Measurements from ENCODE around the gene SGCA.

Gene SGCA

DNA sequence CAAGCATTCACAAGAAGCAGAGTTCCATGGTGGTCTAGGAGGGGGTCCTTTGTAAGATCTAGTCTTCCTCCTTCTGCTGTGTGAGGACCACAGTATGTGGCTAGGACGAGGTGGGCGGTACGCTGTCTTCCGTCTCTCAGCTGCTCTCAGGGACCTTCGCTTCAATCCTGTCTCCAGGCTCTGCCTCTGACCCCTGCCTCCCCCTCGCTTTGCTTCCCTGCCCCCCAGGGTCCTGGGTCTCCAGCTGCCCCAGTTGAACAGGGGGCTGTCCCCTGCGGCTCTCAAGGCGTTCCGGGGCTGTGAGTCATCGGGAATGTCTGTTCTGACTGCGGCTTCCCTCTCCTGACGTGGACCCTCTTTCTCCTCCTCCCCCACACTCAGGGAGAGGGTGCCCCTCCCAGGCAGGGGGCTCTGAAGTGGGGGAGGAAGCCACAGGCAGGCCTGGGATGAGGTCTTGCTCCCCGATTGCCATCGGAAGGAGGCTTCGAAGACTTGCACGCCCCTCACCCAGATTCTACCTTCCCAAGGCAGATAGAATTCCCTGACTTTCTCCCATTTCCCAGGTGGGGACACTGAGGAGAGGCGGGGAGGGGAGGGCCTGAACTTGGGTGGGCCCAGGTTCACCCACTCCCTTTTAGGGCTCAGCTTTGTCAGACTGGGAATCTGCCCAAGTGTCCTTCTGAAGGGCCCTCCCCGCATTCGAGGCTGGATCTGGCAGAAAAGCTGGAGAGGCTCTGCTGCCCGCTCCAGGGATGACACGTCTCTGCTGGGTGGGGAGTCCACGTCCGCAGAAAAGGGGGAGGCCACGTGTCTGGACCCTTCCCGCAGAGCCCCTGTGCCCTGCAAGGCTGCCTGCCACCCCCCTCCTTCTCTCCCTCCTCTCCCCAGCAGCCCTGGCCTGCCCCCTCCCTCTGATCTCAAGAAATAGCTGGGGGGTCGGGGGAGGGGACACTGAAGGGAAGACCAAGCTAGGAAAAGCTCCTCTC lies 44.7 kb downstream of the SGCA start:
- no peak for DNase-seq

DNA sequence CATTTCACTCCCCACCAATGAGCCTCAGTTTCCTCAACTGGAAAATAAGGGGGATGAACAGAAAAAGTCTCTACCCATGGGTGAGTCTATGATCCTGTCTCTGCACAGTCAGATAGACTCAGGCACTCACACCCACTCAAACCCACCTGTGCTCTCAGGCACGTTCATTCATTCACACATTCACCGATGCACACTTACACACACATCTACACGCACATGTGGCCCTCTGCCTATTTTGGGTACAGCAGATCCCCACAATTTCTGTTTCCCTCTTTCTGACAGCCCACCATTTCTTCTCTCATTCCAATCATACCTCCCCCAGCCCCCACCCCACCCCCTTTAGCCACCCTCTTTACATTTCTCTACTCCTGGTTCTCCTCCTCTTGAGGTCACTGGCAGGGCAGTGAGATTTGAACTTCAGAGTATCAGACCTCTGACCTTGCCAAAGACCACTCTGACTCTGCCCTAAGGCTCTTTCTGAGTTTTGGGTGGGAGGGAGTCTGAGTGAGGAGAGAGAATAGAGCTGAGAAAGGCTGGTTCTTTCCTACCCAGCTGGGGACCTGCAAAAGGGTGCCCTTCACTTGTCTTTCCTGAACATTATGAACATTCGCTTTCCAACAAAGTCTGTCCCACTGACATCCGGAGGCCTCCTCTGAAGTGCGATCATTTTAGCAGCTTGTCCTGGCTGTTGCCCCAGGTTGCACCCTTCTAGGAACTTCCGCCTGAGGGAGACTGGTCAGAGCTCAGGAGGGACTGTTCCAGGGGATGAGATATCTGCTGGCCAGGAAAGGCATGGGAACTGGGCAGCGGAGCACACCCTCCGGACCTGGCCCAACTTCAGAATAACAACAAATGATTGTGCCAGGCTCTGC lies 45.7 kb downstream of the SGCA start:
- DNase-seq: no peak

DNA sequence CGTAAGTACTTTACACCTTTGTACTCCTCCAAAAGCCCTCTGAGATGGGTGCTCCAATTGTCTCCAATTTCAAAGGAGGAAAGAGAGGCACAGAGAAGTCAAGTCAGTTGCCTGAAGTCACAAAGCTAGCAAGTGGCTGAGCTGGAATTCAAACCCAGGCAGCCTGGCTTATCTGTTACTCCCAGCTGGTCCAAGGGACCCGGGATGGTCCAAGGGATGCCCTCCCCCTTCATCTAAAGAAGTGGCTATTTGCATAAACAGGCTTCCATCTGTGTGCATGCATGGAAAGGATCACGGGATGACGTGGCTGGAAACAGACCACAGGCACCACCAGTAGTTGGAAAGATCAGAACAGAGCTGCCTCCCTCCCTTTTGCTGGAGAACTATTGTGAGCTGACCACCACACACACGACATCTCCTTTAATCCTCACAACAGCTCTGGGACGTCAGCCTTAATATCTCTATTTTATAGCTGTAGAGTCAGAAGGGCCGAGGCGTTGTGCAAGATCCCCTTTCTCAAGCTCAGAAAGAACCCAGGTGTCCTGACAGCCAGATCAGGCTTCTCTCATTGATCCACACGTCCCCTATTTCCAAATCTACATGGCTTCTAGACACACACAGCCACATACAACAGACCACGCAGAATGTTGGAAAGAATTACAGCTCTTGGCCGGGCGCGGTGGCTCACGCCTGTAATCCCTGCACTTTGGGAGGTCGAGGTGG lies 46.5 kb downstream of the SGCA start:
- DNase-seq: no peak

DNA sequence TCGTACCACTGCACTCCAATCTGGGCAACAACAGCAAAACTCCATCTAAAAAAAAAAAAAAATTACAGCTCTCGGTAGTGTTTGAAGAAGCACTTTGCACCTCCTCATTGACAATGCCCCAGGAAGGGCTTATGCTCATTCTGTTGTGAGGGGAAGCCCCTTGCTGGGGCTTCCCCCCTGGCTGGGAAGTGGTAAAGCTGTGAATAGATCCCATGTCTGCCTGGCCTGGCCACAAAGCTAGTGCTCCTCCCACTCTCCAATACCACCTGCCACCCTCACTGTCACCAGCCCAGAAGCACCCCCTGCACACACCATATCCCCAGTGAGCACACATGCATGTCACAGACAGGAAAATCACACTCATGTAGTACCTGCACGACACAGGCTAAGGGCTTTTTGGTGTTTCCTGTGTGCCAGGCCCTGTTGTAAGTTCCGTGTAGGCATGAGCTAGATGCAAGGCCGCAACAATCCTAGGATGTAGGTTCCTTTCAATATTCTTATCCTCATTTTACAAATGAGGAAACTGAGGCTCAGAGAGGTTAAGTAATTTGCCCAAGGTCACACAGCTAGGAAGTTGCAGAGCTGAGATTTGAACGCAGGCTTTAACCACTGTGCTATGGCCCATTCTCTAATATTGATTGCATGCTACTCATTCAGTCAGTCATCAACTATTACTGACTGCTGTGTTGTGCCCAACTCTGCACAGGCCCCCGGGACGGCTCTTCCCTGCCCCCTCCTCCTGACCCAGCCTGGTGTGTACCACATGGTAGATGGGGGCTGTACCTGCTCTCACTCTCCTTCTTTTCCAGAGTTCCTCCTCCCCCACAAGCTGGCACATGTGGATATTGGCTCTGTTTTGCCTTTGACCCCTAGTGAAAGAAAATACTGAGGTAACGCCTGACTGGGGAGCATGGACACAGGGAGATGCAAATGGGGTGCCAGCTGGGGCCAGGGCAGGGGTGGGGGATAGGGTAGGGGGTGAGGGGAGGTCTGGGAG lies 47.5 kb downstream of the SGCA start:
- peak; percentile 10 for DNase-seq

DNA sequence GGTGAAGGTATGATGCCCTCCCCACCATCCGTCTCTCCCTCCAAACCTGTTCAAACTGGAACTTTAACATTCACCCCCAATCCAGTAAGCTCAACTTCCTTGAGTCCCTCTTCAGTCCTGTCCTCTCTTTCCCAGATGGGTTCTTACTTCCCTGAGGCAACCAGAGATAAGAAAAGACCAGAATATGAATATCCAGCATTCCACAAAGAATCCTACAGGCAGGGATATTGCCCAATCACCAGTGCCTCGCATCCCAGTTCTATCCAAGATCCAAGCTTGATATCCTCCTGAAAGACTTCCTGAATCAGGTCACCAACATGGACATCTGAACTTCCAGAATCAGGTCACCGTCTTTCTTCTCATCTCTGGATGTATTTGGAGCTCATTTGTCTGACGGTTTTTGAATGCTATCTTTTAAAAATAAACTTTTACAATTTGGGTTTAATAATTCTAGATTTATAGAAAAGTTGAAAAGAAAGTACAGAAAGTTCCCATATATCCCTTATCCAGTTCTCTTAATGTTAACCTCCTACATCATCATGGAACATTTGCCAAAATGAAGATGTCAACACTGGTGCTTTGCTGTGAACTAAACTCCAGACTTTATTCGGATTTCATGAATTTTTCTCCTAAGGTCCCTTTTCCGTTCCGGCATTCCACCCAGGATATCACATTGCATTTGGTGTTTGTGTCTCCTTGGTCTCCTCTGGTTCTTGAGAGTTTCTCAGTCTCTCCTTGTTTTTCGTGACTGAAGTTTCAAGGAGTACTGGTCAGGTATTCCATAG lies 49.4 kb downstream of the SGCA start:
- DNase-seq: no peak

DNA sequence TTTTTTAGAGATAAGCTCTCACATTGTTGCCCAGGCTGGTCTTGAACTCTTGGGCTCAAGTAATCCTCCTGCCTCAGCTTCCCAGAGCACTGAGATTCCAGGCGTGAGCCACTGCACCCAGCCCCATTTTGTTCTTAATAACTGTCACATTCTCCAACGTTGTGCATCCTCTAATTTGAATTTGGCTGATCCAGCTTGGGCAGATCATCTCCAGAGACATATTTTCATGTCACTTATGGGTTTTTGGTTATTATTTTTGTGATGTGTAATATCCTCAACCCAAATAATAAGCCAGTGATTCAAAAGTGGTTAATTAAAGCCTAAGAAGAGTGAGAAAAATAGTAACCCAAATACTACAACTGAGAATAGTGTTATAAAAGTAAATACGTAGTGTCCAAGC lies 51.8 kb downstream of the SGCA start:
- no peak for DNase-seq

DNA sequence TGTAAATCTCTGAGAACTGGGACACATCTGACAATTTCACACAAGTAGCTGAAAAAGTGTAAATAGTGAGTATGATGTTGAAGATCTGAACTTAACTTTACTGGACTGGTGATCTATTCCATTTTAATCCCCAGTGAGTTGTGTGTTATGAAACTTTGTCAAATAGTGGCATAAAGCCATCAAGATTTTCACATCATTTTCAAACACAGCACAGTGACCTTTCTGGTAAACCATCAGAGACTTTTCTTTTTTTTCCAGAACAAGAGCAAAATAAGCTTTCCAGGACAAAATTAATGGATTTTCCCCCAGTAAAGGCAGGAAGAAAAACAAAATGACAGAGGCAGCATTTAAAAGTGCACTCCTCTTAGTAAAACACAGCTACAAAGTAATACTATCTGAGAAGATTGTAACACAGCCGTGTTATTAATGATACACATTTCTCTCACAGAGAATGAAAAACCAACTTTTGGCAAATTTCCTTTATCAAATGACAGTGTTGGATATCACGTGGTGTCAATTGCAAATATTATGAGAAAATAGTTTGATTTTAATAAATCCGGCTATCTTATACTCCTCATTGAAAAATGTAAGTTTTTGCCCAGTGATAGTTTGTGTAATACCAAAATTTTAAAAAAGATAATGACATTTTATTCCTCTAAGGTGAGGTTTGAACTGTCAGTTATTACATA lies 52.4 kb downstream of the SGCA start:
- DNase-seq: no peak

DNA sequence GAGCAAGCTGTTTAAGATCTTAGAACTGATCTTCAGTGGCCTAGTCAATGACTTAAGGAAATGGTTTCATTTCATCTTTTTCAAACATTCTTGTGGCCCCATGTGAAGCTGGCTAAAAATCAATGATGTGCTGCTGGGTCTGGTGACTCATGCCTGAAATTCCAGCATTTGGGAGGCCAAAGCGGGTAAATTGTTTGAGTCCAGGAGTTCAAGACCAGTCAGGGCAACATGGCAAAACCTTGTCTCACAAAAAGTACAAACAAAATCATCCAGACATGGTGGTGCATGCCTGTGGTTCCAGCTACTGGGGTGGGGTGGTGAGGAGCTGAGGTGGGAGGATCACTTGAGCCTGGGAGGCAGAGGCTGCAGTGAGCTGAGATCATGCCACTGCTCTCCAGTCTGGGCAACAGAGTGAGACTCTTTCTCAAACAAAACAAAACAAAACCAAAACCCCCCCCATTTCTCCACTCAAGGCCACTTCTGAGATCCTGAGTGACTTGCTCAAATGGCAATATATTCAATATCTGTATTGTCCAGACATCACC lies 53.0 kb downstream of the SGCA start:
- no peak for DNase-seq

DNA sequence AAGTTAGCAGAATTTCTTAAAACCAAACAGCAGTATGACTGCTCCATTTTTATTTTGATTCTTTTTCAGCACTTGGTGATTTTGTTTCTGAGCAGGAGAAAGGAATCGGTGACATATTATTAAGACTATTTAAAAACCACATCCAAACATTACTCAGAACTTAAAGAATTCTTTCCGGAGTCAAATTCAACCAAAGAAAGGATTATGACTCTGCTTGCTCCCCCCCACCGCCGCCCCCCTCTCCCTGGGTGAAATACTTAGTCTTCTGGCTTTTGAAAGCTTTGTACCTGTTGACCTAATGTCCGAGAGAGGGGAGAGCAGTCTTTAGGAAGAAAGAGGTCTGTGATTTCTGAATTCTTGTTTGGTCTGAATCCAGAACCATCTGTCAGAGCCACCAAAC lies 53.5 kb downstream of the SGCA start:
- no peak for DNase-seq

DNA sequence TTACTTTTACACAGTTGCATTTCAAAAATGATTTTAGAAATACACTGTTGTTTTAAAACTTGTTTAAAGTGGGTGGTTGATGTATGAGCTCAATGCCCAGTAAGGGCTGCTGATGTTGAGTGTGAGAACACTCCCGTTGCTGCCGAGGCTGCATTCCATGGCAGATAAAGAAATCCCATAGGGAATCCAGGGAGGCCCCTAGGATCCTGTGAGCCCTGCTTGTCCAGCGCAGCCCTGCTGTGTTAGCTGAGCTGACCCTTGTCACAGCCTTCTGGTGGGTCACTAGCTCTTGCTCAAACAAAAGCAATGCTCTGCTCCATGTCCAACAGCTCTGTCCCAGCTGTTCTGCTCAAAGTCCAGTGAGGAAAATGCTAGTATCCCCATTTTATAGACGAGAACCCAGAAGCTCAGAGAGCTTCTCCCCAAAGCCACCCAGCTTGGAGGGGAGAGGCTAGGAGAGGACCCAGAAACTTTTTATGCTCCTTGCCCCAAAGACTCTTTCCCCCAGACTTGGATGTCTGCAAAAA lies 54.2 kb downstream of the SGCA start:
- no peak for DNase-seq

DNA sequence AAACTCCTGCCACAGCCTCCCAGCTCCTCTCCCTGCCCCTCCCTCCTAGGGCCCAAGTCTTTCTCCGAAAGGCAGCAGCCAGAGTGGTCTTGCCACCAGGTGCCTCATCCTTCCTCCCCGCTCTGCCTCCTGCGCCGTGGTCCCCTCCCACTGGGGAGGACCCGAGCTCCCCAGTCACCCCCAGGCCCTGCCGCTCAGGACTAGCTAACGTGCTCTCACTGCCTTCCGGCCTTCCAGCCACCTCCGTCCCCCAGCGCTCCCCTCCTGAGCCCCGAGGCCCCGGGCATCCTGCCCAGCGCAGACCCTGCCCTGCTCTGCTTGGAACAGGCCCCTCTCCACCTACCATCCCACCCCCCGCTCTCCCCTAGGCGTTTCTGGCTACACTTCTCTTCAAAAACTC lies 55.0 kb downstream of the SGCA start:
- no peak for DNase-seq

DNA sequence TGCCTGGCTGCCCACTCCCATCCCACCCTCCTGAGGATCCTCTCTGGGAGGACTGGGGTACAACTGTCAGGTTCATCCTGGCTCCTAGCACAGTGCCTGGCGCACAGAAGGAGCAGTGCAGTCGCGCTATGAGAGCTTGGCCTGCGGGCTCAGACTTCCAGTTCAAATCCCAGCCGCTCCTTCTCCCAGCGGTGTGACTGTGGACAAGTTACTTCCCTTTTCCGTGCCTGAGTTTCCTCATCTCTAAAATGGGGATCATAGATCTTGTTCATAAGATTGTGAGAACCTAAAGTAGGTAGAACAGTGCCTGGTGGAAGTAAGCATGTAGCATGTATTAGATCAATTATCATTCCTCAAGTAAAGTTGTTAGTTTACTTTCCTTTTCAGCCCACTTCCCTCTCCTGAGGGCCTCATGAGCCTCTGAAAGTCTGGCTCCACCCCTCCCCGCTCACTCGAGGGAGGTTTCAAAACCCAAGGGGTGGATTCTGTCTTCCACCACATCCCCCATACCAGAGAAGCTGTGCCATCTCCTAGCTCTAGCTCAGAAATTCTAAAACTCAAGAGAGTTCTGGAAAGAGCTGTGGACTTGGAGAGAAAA lies 55.6 kb downstream of the SGCA start:
- no peak for DNase-seq

DNA sequence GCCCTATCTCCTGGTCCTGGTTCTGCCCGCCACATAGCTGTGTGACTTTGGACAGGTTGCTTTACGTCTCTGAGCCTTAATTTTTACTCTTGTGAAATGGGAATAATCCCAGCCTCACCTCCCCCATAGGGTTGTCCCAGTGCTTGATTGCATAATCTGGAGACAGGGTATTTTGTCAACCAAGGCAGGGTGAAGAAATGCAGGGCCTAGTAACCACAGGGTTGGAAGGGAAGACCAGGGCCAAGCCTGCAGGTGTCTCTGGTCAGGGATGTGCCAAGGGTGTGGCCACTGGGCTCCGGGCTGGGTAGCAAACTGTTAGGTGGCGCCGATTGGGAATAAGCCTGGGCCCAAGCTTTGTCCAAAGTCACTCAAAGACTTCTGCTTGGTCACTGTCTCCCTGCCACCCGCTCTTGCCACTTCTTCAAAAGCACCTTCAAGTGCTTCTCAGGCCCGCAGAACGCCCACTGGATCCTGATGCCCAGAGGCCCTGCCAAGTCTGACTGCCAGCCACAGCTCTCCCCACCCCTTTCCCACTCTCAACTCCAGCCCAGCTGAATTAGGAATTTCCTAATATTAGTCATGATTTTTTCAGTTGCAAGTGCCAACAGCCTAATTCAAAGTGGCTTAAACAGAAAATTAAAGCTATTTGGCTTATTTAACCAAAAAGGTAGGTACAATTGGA lies 56.2 kb downstream of the SGCA start:
- no peak for DNase-seq

DNA sequence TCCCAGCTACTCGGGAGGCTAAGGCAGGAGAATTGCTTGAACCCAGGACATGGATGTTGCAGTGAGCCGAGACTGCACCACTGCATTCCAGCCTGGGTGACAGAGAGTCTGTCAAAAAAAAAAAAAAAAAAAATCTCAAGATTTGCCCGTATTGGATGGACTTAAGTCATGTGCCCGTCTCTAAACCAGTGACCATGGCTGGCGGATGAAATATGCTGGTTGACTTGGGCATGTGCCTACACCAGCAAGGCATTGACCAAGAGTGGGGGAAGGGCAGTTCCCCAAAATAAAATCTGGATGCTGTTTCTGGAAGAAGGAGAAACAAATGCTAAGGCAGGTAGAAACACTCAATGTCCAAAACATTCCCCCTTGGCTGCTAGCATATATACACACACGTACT lies 57.1 kb downstream of the SGCA start:
- no peak for DNase-seq

Data from activated effector memory CD4-positive, alpha-beta T cell treated with Interleukin-2 at 50 U/mL for 16 hours (primary cell).